ENCODE measurements around the gene IGFBPL1.

Gene IGFBPL1

GRCh38 chr9:38376021-38376670 is 48.1 kb downstream of the IGFBPL1 start:
- no peak for DNase-seq

DNA sequence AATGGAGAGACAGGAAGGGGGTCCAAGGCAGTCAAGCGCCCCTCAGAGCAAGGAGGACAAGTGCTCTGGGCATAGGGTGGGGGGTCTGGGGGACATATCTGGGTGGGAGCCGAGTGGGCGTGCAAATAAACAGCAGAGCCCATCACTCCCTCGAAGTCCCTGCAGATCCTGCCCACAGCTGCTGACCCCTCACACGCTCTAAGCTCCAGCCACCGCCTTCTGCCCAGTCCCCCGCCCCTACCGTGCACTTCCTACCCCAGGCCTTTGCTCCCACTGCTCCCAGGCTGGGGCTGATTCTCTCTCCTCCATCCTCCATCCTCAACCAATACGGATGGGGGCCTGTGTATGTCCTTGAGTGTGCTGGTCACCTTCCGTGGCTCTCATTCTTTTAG is 48.7 kb downstream of the IGFBPL1 start:
- no peak for DNase-seq

DNA sequence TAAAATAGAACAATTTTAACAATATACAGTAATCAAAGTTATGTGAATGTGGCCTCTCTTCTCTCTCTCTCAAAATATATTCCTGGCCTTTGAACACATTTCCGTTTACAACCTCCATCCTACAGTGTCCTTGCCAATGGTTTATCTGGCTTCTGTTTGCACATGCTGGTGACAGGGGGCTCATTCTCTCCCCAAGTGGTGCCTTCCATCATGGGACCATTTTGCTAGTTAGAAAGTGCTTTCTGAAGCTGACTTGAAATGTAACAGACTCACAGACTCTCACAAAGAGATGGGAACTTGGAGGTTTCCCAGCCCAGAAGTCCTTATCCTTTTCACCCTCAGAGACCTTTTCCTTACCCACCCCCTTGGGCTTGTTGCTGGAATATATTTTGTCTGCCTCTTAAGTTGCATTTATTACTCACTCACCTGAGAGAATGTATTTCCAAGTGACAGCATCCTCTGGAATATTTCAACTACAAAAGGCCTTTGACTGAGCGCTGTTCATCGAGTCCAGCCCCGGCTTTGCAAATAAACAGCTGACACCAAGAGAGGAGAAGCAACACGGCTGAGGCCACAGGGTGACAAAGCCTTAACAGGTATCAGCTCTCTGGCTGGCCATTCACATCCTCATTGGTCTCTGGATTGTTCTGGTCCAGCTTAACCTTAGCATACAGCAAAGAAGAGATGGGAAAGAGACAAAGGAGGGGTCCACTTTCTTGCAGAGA is 49.2 kb downstream of the IGFBPL1 start:
- DNase-seq: no peak

DNA sequence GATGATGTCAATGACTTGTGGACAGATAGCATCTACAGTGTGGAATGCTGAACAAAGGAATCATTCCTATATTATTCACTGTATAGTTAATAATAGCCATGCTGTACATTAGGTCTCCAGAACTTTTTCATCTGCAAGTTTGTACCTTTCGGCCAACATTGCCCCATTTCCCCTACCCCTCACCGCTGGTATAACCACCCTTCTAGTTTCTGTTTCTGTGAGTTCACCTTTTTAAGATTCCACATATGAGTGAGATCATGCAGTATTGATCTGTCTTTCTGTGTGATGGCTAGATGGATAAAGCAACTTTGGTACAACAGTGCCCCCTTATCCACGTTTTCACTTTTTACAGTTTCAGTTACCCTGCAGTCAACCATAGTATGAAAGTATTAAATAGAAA is 50.6 kb downstream of the IGFBPL1 start:
- DNase-seq: no peak

DNA sequence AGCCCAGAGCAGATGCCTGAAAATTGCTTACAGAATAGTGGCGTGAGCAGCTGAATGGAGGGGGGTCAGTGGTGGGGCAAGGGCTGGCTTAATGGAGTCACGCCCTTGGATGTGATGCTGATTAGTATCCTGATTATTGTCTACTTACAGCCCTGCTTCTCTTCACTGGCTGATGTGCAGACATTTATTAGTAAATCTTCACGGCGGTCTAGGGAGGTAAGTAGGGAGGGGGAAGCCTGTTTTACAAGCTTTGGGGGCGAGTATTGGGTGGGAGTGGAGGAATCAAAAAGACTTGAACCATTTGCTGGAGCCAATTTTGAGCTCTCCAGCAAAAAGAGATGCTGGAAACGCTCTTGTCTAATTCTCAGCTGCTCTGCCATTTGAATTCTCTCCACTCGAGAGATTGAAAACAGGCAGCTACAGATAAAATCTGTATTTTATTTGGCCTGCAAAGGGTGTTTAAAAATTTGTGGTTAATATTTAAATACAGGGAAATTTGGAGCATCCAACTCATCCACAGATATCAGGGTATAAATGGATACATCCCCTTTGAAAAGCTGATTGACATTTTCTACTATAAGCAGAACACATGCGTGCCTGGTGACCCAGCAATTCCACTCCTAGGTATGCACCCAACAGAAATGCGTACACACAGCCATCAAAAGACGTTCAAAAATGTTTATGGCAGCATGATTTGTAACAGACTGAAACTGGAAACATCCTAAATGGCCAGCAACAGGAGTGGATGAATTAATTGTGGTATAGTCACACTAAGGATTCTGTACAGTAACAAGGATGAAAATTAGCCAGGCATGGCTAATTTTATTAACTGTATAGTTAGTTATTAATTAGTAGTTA is 51.3 kb downstream of the IGFBPL1 start:
- DNase-seq: no peak

GRCh38 chr9:38371495-38371894 is 52.8 kb downstream of the IGFBPL1 start:
- no peak for DNase-seq

DNA sequence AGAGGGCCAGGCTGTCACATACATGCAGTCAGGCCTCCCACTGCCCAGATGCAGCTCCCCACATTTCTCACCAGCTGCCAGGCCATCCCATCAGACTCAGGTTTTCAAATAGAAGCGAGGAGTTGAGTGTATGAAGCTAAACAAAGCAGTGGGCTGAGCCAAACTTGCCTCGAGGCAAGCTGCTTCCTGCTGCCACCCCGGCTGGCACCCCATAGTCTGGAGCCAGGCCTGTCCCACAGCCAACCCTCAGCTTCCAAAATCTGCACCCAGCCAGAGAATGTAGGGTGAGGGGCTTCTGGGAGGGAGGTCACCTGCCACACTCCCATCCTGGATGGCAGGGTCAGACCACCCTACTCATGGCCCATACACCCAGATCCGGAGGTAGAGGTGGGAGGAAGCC is 54.1 kb downstream of the IGFBPL1 start:
- DNase-seq: no peak

GRCh38 chr9:38368731-38369130 is 55.5 kb downstream of the IGFBPL1 start:
- DNase-seq: no peak

DNA sequence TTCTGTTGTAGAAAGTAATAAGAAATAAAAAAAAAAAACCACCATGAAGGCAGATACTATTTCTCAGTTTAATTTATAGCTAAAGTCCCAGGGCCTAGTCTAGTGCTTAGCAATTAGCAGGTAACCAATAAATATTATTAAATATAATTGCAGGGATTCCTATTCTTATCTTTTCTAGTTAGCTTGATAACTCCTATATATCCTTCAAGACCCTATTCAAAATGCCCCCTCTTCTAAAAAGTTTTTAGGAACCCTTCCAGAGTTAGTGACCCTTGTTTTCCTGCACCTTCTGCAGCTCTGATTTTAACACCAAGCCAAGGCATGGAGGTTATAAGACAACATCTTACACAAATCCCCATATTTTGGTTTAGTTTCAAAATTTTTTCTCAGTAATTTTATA is 56.4 kb downstream of the IGFBPL1 start:
- DNase-seq: no peak

- no peak for DNase-seq
These were observed 60.7 kb downstream of the IGFBPL1 start for GRCh38 chr9:38363589-38363925.

- DNase-seq: peak; percentile 85
These were observed 61.2 kb downstream of the IGFBPL1 start for GRCh38 chr9:38362852-38363588.

GRCh38 chr9:38361473-38361850 is 62.8 kb downstream of the IGFBPL1 start:
- DNase-seq: no peak

- DNase-seq: no peak
These were observed 63.3 kb downstream of the IGFBPL1 start for GRCh38 chr9:38360839-38361472.

DNA sequence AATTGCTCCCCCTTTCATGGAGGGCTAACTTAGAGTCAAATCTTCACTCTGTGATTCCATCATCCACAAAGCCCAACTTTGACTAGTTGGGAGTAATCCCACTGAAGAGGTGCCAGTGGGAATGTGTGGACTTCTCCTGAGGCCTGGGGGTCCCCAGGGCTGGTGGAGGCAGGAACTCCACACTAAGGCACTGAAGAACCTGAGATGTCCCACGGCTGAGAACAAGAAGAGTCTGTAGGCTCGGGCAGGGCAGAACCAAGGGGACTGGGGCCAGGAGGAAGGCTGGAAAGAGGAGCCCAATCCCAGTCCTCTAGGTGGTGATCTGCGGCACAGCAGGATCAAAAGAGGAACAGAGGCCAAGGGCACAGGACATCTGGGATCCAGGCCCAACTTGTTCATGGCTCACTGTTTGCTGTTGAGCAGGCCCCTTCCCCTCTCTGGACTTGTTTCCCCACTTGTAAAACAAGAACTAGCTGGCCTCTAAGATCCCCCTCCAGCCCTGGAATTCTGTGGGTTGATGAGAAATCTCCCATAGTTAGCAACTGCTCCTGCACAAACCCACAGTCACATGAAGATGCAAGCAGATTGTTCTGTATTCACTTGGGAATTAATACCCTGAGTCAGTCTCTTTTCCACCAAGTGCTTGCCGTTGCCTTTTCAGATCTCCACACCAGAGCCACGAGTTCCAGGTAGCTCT is 64.4 kb downstream of the IGFBPL1 start:
- DNase-seq: no peak

DNA sequence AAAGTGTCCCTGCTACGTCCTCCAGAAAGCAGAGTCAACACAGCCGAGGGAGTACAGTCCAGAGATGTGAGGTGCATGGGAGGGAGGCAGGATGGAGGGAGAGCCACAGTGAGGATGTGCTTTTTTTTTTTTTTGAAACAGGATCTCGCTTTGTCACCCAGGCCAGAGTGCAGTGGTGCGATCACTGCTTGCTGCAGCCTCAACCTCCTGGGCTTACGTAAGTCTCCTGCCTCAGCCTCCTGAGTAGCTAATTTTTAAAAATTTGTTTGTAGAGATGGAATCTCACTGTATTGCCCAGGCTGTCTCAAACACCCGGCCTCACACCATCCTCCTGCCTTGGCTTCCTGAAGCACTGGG is 65.0 kb downstream of the IGFBPL1 start:
- no peak for DNase-seq

- peak; percentile 8 for DNase-seq
These were observed 65.6 kb downstream of the IGFBPL1 start for GRCh38 chr9:38358390-38359296.

DNA sequence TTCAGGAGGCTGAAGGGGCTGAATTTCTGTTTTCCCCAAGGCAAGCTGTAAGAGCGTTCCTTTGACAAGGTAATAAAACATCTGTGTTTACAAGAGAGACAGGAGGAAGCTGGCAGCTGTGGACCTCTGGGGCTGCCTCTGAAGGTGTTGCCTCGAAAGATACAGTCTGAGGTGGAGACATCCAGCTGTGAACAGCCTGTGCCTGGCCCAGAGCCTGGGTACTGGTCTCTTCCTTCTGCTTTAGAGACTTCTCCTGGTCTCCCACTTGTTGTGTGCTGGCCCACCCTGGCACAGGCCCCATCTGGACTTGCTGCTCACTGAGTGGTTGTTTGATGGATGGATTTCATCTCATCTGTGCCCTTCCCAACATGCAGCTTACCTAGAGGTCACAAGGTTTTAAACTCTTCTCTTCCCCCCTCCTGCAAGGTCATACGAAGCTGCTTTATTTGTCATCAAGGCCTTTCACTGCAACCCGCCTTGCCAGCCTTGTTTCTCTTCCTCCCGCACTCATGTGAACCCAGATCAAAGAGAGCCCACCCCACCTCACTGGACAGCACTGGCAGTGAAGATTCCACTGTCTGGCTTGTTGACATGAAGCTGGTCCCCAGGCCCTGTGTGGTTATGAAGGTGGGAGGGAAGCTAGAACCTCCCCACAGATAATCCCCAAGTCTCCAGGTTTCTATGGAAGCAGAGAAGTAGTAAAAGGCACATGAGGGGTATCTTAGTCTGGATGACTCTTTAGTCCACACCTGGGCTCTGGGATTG is 66.7 kb downstream of the IGFBPL1 start:
- no peak for DNase-seq

DNA sequence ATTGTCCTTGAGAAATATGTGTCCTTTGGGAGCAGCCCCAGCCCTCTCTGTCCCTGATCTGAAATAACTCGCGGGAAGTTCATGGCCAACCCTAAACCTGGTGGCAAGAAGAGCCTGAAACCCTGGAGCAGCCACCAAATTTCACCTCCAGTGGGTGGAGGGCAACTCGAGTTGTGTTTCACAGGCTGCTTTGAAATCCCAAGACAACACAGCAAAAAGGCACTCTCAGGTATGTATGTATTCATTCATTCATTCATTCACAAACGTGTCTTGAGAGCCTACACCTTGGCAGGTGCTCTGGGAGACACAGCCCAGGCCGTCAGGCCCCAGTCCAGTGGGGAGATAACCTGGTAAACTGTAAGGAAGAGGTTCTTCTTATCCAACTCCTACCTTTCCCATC is 67.4 kb downstream of the IGFBPL1 start:
- DNase-seq: no peak

Measured in EL (cell line).